ENCODE data around the gene ANKDD1B.

DNA sequence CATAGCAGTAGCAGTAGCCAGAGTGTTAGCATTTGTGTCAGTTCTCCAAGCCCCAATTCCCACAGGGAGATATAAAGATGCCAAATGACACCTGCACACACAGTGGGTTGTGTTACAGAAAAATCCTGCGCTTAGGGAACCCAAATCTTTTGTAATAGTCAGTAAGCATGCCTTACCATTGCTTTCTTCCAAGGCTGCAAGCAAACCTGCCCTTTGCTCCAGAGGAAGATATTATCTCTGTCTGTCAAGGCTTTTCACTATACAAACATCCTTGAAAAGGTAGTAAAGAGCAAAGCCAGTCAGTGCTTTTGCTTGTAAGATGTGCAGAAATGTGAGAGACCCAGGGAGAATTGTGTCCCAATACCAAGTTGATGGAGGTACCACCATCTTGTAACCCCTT is 2.9 kb downstream of the ANKDD1B start:
- TF ChIP-seq CTCF (conservative IDR thresholded peaks at IDR 0.05 in 1 of 2, IDR thresholded peaks at IDR 0.05 in 1 of 2; ENCODE audit: low read depth in 1 of 2, low read length in 2 of 2), result no peak
- no peak for TF ChIP-seq EZH2 (IDR thresholded peaks at IDR 0.05; ENCODE audit: low read length, missing control alignments)

Data from fibroblast of lung (primary cell).